IgD-negative memory B cell (primary cell): ENCODE results near the gene MOAP1. TPM values are rescaled to one million over a fixed set of nuclear protein-coding genes. Genes with fewer than 3 reads are reported as not detected.
"Not testable (repeated sequence)": the region's sequence is repeated elsewhere in the genome, so short reads cannot be mapped to it uniquely, and the experiment has no call there.

ENCODE experiments used
- H3K27ac Mint-ChIP-seq, 3 donors: one replicate each; pipeline ENCODE4 v1.8.0; 2020 to 2022; ENCODE audit warnings: mild to moderate bottlenecking in 3 of 3, mixed read lengths in 3 of 3, moderate library complexity in 1 of 3
- H3K27me3 Mint-ChIP-seq: one replicate; pipeline ENCODE4 v1.8.0; 2021; ENCODE audit warnings: mixed read lengths
- H3K36me3 Mint-ChIP-seq: one replicate; pipeline ENCODE4 v1.8.0; 2020; ENCODE audit warnings: mild to moderate bottlenecking, mixed read lengths
- H3K4me1 Mint-ChIP-seq, 3 donors: one replicate each; pipeline ENCODE4 v1.8.0; 2020 to 2022; ENCODE audit warnings: mixed read lengths in 3 of 3, mild to moderate bottlenecking in 1 of 3
- H3K4me3 Mint-ChIP-seq, 4 donors: one replicate each; pipeline ENCODE4 v1.8.0; 2020 to 2022; ENCODE audit warnings: mild to moderate bottlenecking in 4 of 4, mixed read lengths in 4 of 4, moderate library complexity in 3 of 4
- H3K9me3 Mint-ChIP-seq, 3 donors: one replicate each; pipeline ENCODE4 v1.8.0; 2020 to 2021; ENCODE audit warnings: mixed read lengths in 3 of 3, mild to moderate bottlenecking in 1 of 3
- polyA plus RNA-seq: library from polyadenylated mRNA; unstranded; fragments of 300-500 nt; fragmentation: Illumina TruSeq; gene quantifications from one replicate; pipeline ENCODE4 v1.2.3, GENCODE V29; 2021

Gene MOAP1
- polyA plus RNA-seq, 1 donor from 2014 or later: 53.8 TPM

- H3K27me3 Mint-ChIP-seq: peaks cover 8% of the 10 kb centered on the region
- H3K4me1 Mint-ChIP-seq: peaks cover 4 to 6% (median 5%) of the 10 kb centered on the region in 3 donors
- no peaks in the 10 kb centered on the region for H3K9me3 Mint-ChIP-seq
- no peak overlapping the region for H3K4me3 Mint-ChIP-seq
- no peak overlapping the region for H3K27ac Mint-ChIP-seq
- no peaks in the 10 kb centered on the region for H3K36me3 Mint-ChIP-seq
Observed at GRCh38 chr14:93142854-93143652, 41.6 kb downstream of the MOAP1 start.

DNA sequence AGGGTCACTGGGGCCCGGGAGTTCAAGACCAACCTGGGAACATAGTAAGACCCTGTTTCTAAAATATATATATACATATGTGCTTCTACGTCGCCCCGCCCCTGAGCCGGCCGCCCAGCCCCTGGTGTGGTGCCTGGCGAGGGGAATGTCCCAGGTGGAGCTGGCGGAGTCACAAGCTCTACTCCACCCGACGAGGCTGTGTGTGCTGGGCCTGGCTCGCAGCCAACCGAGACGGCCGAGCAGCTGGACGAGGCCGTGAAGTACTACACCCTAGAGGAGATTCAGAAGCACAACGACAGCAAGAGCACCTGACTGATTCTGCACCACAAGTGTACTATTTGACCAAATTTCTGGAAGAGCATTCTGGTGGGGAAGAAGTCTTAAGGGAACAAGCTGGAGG is 46.8 kb downstream of the MOAP1 start:
- no peak overlapping the region for H3K27ac Mint-ChIP-seq
- peaks cover 4 to 6% (median 5%) of the 10 kb centered on the region in 3 donors for H3K4me1 Mint-ChIP-seq
- H3K4me3 Mint-ChIP-seq: no peak overlapping the region
- no peaks in the 10 kb centered on the region for H3K9me3 Mint-ChIP-seq
- H3K27me3 Mint-ChIP-seq: no peaks in the 10 kb centered on the region
- no peaks in the 10 kb centered on the region for H3K36me3 Mint-ChIP-seq

- H3K27ac Mint-ChIP-seq, H3K4me1 Mint-ChIP-seq, H3K27me3 Mint-ChIP-seq, H3K4me3 Mint-ChIP-seq, H3K36me3 Mint-ChIP-seq, H3K9me3 Mint-ChIP-seq: not testable (repeated sequence)
Observed at GRCh38 chr14:93136508-93136907, 48.2 kb downstream of the MOAP1 start.

DNA sequence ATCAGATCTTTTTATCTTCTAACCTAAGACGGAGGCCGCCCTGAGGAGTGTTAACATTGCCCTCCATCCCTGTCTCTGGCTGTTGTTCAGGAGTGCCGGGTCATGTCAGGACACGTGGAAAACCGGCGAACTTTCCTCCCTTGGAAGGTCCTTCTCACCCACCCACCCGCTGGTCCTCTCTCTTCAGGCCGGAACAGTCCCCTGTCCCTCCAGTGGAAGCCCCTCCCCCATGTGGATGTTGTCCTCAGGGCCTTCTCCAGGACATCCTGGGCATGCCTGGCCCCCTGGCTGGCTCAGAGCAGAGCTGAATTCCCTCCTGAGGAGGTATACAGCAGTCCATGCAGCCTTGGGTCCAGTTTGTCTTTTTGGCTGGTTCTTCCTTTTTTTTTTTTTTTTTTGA is 48.7 kb downstream of the MOAP1 start:
- Mint-ChIP-seq H3K9me3 (no peaks in the 10 kb centered on the region), H3K4me1 (peaks cover 4 to 6% (median 5%) of the 10 kb centered on the region in 3 donors), H3K4me3 (no peak overlapping the region), H3K36me3 (no peaks in the 10 kb centered on the region), H3K27ac (no peak overlapping the region), H3K27me3 (no peaks in the 10 kb centered on the region)

- Mint-ChIP-seq H3K36me3 (peaks cover 2% of the 10 kb centered on the region), H3K4me3 (no peak overlapping the region), H3K9me3 (no peaks in the 10 kb centered on the region), H3K27me3 (no peaks in the 10 kb centered on the region), H3K27ac (no peak overlapping the region), H3K4me1 (peaks cover 4 to 6% (median 5%) of the 10 kb centered on the region in 3 donors)
Observed at GRCh38 chr14:93135399-93135798, 49.3 kb downstream of the MOAP1 start.

DNA sequence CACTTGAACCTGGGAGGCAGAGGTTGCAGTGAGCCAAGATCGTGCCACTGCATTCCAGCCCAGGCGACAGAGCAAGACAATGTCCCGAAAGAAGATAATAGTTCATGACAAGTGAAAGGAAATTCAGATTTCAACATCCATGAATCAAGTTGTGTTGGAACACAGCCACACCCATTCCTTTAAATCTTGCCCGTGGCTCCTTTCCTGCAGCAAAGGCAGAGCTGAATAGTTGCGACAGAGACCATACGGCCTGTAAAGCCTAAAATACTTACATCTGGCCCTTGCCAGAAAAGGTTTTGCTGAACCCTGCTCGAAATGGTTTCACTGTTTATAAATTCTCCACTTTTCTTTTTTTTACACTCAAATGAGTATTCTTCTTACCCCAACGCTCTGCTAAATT is 51.2 kb downstream of the MOAP1 start:
- no peaks in the 10 kb centered on the region for H3K27me3 Mint-ChIP-seq
- H3K36me3 Mint-ChIP-seq: peaks cover 2% of the 10 kb centered on the region
- H3K27ac Mint-ChIP-seq: no peak overlapping the region
- no peaks in the 10 kb centered on the region for H3K9me3 Mint-ChIP-seq
- no peak overlapping the region for H3K4me3 Mint-ChIP-seq
- H3K4me1 Mint-ChIP-seq: peaks cover 0 to 2% (median 0%) of the 10 kb centered on the region in 3 donors

DNA sequence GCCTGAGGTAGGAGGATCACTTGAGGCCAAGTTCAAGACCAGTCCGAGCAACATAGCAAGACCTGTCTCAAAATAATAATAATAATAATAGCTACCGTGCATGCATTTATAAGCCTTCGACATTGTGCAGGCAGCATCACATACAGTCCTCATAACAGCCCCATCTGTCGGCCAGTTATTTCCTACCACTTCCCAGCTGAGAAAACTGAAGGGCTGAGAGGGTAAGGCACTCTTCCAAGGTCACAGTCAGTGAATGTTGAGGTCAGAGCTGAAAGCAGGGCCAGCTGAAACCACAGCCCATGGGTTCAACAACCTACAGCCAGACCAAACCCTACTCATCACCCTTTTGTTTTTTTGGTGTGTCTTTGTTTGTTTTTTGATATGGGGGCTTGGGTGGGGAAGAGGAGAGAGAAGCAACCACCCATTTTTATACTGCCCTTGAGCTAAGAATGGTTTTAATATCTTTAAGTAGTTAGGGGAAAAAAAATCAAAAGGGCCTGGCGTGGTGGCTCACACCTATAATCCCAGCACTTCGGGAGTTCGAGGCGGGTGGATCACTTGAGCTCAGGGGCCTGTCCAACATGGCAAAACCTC is 52.1 kb downstream of the MOAP1 start:
- Mint-ChIP-seq H3K4me1 (peaks cover 0 to 2% (median 0%) of the 10 kb centered on the region in 3 donors), H3K4me3 (no peak overlapping the region), H3K27me3 (no peaks in the 10 kb centered on the region), H3K27ac (no peak overlapping the region), H3K36me3 (peaks cover 2% of the 10 kb centered on the region), H3K9me3 (no peaks in the 10 kb centered on the region)

Other genes starting within 250 kb of the MOAP1 start
- gene ITPK1, start 69.0 kb downstream of the MOAP1 start, polyA plus RNA-seq: 43.1 TPM
- 28.8 TPM for gene LYSET, start 420 bp upstream of the MOAP1 start, polyA plus RNA-seq
- 31.5 TPM for gene GON7, start 22.2 kb upstream of the MOAP1 start, polyA plus RNA-seq
- gene UBR7, start 22.4 kb upstream of the MOAP1 start, polyA plus RNA-seq: 39.2 TPM
- gene BTBD7, start 148.1 kb upstream of the MOAP1 start, polyA plus RNA-seq: 16.1 TPM
- not detected for gene COX8C, start 162.3 kb upstream of the MOAP1 start, polyA plus RNA-seq
- not detected for gene UNC79, start 246.0 kb upstream of the MOAP1 start, polyA plus RNA-seq